ENCODE measurements around the gene CHIA.

- TF ChIP-seq ELF1 (IDR thresholded peaks at IDR 0.05) (no peak), CTCF (IDR thresholded peaks at IDR 0.05) (no peak)
Measured at GRCh38 chr1:111267801-111268508, 22.7 kb upstream of the CHIA start.

Data from SK-N-SH (cell line).